Stimulated activated CD4-positive, alpha-beta T cell treated with anti-CD3 and anti-CD28 coated beads, Interleukin-15, amount 100 ng/mL, for 48 hours (primary cell): Measurements from ENCODE around the gene PARD3.
"Not testable (repeated sequence)": the region's sequence is repeated elsewhere in the genome, so short reads cannot be mapped to it uniquely, and the experiment has no call there.

Experiments
- DNase-seq, 2 donors: peaks; one replicate each; pipeline ENCODE4 v3.0.0-alpha.2; 2020; ENCODE audit warnings: low read depth in 2 of 2

Gene PARD3

GRCh38 chr10:34076443-34076842 is 738.7 kb downstream of the PARD3 start:
- no peak for DNase-seq

GRCh38 chr10:34075254-34075926 is 739.7 kb downstream of the PARD3 start:
- no peak for DNase-seq

GRCh38 chr10:34074051-34074450 is 741.0 kb downstream of the PARD3 start:
- DNase-seq, result no peak

GRCh38 chr10:34067741-34068140 is 747.4 kb downstream of the PARD3 start:
- not testable (repeated sequence) for DNase-seq

DNA sequence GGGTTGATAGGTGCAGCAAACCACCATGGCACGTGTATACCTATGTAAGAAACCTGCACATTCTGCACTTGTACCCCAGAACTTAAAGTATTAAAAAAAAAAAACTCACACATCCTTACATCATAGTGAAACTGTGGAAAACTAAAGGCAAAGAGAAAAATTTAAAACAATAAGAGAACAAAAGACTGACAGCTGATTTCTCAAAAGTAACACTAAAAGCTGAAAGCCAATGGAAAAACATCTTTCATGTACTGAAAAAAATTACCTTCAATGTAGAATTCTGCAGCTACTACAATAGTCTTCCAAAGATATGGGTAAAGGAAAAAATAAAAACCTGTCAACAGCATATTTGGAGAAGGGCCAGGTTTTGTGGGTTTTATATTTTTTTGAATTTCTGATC is 751.5 kb downstream of the PARD3 start:
- DNase-seq, result no peak

GRCh38 chr10:34061841-34062240 is 753.3 kb downstream of the PARD3 start:
- DNase-seq, result no peak
